Esophagus muscularis mucosa (tissue), 4 donors: Measurements from ENCODE around the gene HSPA6.
"Not testable (repeated sequence)": the region's sequence is repeated elsewhere in the genome, so short reads cannot be mapped to it uniquely, and the experiment has no call there.

Source experiments
- EP300 ChIP-seq: sonication (generic); formaldehyde crosslinking; IDR thresholded peaks from one replicate; pipeline ENCODE4 v1.6.1; 2017; ENCODE audit warnings: antibody characterized with exemption
- POLR2A ChIP-seq: fragments of 450-650 bp; IDR thresholded peaks from one replicate; pipeline ENCODE4 v1.6.1; 2017; ENCODE audit warnings: antibody characterized with exemption, moderate library complexity, mild to moderate bottlenecking, low read depth
- POLR2AphosphoS5 ChIP-seq, 2 donors: sonication (generic); formaldehyde crosslinking; IDR thresholded peaks; one replicate each; pipeline ENCODE4 v1.6.1; 2017; ENCODE audit warnings: antibody characterized with exemption in 2 of 2
- TF ChIP-seq, protein P1 (sequence below), 3 experiments: fragments of 200-600 bp in 2 of 3; fragments of 450-650 bp in 1 of 3; sonication (generic) in 2 of 3; IDR thresholded peaks; one replicate each; pipeline ENCODE4 v1.5.1; 2017 to 2019; ENCODE audit warnings: antibody characterized with exemption in 3 of 3, mild to moderate bottlenecking in 2 of 3, moderate library complexity in 1 of 3

DNA sequence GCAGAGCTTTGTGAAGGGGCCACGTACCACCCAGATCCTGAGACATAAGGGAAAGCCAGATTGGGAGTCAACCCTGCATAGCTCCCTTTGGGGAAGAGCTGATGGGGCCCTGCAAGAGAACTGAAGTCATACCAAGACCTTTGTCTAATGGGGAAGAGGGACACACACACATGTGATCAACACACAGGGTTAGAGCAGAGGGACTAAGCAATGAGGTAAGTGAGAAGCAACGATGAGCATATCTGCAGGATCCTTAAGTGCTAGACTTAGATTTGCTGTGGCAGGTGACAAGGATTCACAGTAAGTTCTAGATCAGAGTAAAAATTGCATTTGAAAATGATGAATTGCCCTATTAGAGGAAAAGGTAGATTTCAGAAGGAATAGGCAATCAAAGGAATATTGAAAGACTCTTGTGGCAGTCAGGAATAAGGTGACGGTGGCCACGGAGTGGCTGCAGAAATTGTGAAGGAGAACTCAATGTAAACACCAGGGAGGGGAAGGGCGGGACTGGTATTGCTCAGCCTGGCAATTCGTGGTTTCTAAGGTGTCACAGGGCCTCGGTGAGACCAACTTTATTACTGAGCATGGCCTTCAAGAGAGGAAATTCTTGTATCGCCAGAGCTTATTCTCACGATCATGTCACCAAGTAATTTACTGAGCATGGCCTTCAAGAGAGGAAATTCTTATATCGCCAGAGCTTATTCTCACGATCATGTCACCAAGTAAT lies 20.8 kb downstream of the HSPA6 start:
- TF ChIP-seq, protein P1, sequence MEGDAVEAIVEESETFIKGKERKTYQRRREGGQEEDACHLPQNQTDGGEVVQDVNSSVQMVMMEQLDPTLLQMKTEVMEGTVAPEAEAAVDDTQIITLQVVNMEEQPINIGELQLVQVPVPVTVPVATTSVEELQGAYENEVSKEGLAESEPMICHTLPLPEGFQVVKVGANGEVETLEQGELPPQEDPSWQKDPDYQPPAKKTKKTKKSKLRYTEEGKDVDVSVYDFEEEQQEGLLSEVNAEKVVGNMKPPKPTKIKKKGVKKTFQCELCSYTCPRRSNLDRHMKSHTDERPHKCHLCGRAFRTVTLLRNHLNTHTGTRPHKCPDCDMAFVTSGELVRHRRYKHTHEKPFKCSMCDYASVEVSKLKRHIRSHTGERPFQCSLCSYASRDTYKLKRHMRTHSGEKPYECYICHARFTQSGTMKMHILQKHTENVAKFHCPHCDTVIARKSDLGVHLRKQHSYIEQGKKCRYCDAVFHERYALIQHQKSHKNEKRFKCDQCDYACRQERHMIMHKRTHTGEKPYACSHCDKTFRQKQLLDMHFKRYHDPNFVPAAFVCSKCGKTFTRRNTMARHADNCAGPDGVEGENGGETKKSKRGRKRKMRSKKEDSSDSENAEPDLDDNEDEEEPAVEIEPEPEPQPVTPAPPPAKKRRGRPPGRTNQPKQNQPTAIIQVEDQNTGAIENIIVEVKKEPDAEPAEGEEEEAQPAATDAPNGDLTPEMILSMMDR (IDR thresholded peaks at IDR 0.05): not testable (repeated sequence)
- TF ChIP-seq EP300; POLR2AphosphoS5 (IDR thresholded peaks at IDR 0.05); POLR2A: not testable (repeated sequence)
